Measurements from ENCODE around the gene SERPINF2. TPM values are rescaled to one million over a fixed set of nuclear protein-coding genes. Genes with fewer than 3 reads are reported as not detected.
"Not testable (repeated sequence)": the region's sequence is repeated elsewhere in the genome, so short reads cannot be mapped to it uniquely, and the experiment has no call there.

Gene SERPINF2
- total RNA-seq, 2 donors from 2014 or later, result 5.0 to 9.8 TPM

GRCh38 chr17:1703063-1703462 lies 39.6 kb upstream of the SERPINF2 start:
- ATAC-seq (ENCODE audit: insufficient number of reproducible peaks, low FRiP score, low read depth), result no peak
- H3K4me1 ChIP-seq (ENCODE audit: control insufficient read depth in 1 of 2, low read depth in 2 of 2), result peaks cover 0 to 5% of the 10 kb centered on the region in 2 donors
- H3K36me3 ChIP-seq, result no peaks in the 10 kb centered on the region

DNA sequence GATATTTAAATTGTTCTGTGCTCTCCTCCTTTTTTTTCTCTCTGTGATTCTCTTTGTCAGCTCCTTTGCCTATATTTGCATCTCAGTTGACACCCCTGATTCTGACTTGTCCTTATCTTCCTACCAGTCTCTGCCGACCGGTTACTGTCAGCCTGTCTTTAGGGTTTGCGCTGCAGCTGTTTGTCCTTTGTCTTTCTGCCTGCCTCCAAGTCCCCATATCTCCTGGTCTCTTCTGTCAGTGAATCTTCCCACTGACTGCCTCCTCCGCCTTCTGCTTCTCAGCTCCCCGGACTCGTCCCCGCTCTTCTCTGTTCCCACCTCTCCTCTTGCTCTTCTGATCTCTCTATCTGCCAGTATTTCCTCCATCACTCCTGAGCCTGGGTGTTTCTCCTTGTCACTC lies 37.7 kb upstream of the SERPINF2 start:
- H3K27ac ChIP-seq, result no peak overlapping the region
- no peaks in the 10 kb centered on the region for H3K27me3 ChIP-seq (replicated peaks; ENCODE audit: insufficient read depth)
- no peak overlapping the region for H3K4me3 ChIP-seq
- no peak for TF ChIP-seq CTCF (IDR thresholded peaks at IDR 0.05)
- ATAC-seq (ENCODE audit: insufficient number of reproducible peaks, low FRiP score, low read depth) (no peak), DNase-seq (ENCODE audit: low spot score) (no peak)
- H3K36me3 ChIP-seq, result no peaks in the 10 kb centered on the region
- no peaks in the 10 kb centered on the region for H3K9me3 ChIP-seq
- H3K4me1 ChIP-seq (ENCODE audit: control insufficient read depth in 1 of 2, low read depth in 2 of 2), result peaks cover 0 to 5% of the 10 kb centered on the region in 2 donors

More at GRCh38 chr17:1703063-1703462, 39.6 kb upstream of the SERPINF2 start:
- Histone ChIP-seq H3K4me3 (no peak overlapping the region), H3K27ac (no peak overlapping the region), H3K27me3 (replicated peaks; ENCODE audit: insufficient read depth) (no peaks in the 10 kb centered on the region), H3K9me3 (no peaks in the 10 kb centered on the region)
- DNase-seq (ENCODE audit: low spot score), result no peak
- no peak for TF ChIP-seq CTCF (IDR thresholded peaks at IDR 0.05)

- no peak for TF ChIP-seq CTCF (IDR thresholded peaks at IDR 0.05)
- H3K27ac ChIP-seq, result no peak overlapping the region
- H3K27me3 ChIP-seq (replicated peaks; ENCODE audit: insufficient read depth), result no peaks in the 10 kb centered on the region
- ATAC-seq (ENCODE audit: insufficient number of reproducible peaks, low FRiP score, low read depth), result no peak
- peaks cover 11 to 12% of the 10 kb centered on the region in 2 donors for H3K4me1 ChIP-seq (ENCODE audit: control insufficient read depth in 1 of 2, low read depth in 2 of 2)
- DNase-seq (ENCODE audit: low spot score), result no peak
- peaks cover under 1% of the 10 kb centered on the region for H3K36me3 ChIP-seq
- H3K4me3 ChIP-seq, result no peak overlapping the region
- H3K9me3 ChIP-seq, result no peaks in the 10 kb centered on the region
These were observed 35.6 kb upstream of the SERPINF2 start for GRCh38 chr17:1707107-1707506.

DNA sequence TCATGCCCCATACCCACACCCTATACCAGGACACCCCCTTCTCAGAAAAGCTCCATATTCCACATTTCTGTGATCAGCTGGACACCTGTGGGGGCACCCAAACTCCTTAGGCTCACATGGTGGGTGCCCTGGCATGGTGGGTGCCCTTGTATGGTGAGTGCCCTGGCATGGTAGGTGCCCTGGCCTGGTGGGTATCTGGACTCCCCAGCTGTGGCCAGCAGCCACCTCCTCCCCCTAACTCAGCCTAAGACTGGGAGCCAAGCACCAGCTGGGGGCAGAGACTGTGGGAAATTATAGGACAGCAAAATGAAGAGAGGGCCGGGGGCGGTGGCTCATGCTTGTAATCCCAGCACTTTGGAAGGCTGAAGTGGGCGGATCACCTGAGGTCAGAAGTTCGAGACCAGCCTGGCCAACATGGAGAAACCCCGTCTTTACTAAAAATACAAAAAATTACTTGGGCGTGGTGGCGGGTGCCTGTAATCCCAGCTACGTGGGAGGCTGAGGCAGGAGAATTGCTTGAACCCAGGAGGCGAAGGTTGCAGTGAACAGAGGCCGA lies 33.8 kb upstream of the SERPINF2 start:
- H3K36me3 ChIP-seq, result peaks cover 17% of the 10 kb centered on the region
- not testable (repeated sequence) for DNase-seq (ENCODE audit: low spot score); ATAC-seq (ENCODE audit: insufficient number of reproducible peaks, low FRiP score, low read depth); H3K9me3 ChIP-seq; H3K4me3 ChIP-seq; H3K27me3 ChIP-seq (replicated peaks; ENCODE audit: insufficient read depth); H3K27ac ChIP-seq
- H3K4me1 ChIP-seq (ENCODE audit: control insufficient read depth in 1 of 2, low read depth in 2 of 2), result peaks cover 25 to 29% of the 10 kb centered on the region in 2 donors

GRCh38 chr17:1709403-1709951 lies 33.2 kb upstream of the SERPINF2 start:
- no peak for ATAC-seq (ENCODE audit: insufficient number of reproducible peaks, low FRiP score, low read depth)

More at GRCh38 chr17:1709403-1709951, 33.2 kb upstream of the SERPINF2 start:
- no peak for DNase-seq (ENCODE audit: low spot score)
- peaks cover 29 to 35% of the 10 kb centered on the region in 2 donors for H3K4me1 ChIP-seq (ENCODE audit: control insufficient read depth in 1 of 2, low read depth in 2 of 2)
- TF ChIP-seq CTCF (IDR thresholded peaks at IDR 0.05), result no peak
- no peaks in the 10 kb centered on the region for H3K9me3 ChIP-seq
- peaks cover 17% of the 10 kb centered on the region for H3K36me3 ChIP-seq
- H3K4me3 ChIP-seq, result peak overlapping the region; percentile 91
- no peaks in the 10 kb centered on the region for H3K27me3 ChIP-seq (replicated peaks; ENCODE audit: insufficient read depth)
- H3K27ac ChIP-seq, result peak overlapping the region in 1 of 2 donors; percentile 54
